ENCODE measurements around the gene CDH4. TPM values are rescaled to one million over a fixed set of nuclear protein-coding genes. Genes with fewer than 3 reads are reported as not detected.

CDH4 gene
- total RNA-seq, 1 donor from 2014 or later, result 39.7 TPM

GRCh38 chr20:61454053-61454452 lies 202.0 kb downstream of the CDH4 start:
- TF ChIP-seq, protein P1, sequence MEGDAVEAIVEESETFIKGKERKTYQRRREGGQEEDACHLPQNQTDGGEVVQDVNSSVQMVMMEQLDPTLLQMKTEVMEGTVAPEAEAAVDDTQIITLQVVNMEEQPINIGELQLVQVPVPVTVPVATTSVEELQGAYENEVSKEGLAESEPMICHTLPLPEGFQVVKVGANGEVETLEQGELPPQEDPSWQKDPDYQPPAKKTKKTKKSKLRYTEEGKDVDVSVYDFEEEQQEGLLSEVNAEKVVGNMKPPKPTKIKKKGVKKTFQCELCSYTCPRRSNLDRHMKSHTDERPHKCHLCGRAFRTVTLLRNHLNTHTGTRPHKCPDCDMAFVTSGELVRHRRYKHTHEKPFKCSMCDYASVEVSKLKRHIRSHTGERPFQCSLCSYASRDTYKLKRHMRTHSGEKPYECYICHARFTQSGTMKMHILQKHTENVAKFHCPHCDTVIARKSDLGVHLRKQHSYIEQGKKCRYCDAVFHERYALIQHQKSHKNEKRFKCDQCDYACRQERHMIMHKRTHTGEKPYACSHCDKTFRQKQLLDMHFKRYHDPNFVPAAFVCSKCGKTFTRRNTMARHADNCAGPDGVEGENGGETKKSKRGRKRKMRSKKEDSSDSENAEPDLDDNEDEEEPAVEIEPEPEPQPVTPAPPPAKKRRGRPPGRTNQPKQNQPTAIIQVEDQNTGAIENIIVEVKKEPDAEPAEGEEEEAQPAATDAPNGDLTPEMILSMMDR (IDR thresholded peaks at IDR 0.05; ENCODE audit: insufficient read depth, low read length, poor library complexity, severe bottlenecking), result no peak
- Histone ChIP-seq H3K36me3 (ENCODE audit: control insufficient read depth, insufficient read depth, low read length) (no peaks in the 10 kb centered on the region), H3K27me3 (ENCODE audit: control insufficient read depth, insufficient read depth, low read length) (no peaks in the 10 kb centered on the region), H3K4me3 (ENCODE audit: low read depth, low read length) (no peak overlapping the region)
- DNase-seq (ENCODE audit: low read depth), result no peak

GRCh38 chr20:61455508-61456215 lies 203.6 kb downstream of the CDH4 start:
- TF ChIP-seq, protein P1 (IDR thresholded peaks at IDR 0.05; ENCODE audit: insufficient read depth, low read length, poor library complexity, severe bottlenecking), result no peak
- DNase-seq (ENCODE audit: low read depth), result no peak
- no peak overlapping the region for H3K4me3 ChIP-seq (ENCODE audit: low read depth, low read length)
- H3K27me3 ChIP-seq (ENCODE audit: control insufficient read depth, insufficient read depth, low read length), result no peaks in the 10 kb centered on the region
- H3K36me3 ChIP-seq (ENCODE audit: control insufficient read depth, insufficient read depth, low read length), result no peaks in the 10 kb centered on the region

GRCh38 chr20:61457725-61458124 lies 205.7 kb downstream of the CDH4 start:
- no peak for DNase-seq (ENCODE audit: low read depth)
- TF ChIP-seq, protein P1 (IDR thresholded peaks at IDR 0.05; ENCODE audit: insufficient read depth, low read length, poor library complexity, severe bottlenecking), result no peak
- H3K4me3 ChIP-seq (ENCODE audit: low read depth, low read length), result no peak overlapping the region
- H3K36me3 ChIP-seq (ENCODE audit: control insufficient read depth, insufficient read depth, low read length), result no peaks in the 10 kb centered on the region
- no peaks in the 10 kb centered on the region for H3K27me3 ChIP-seq (ENCODE audit: control insufficient read depth, insufficient read depth, low read length)

DNA sequence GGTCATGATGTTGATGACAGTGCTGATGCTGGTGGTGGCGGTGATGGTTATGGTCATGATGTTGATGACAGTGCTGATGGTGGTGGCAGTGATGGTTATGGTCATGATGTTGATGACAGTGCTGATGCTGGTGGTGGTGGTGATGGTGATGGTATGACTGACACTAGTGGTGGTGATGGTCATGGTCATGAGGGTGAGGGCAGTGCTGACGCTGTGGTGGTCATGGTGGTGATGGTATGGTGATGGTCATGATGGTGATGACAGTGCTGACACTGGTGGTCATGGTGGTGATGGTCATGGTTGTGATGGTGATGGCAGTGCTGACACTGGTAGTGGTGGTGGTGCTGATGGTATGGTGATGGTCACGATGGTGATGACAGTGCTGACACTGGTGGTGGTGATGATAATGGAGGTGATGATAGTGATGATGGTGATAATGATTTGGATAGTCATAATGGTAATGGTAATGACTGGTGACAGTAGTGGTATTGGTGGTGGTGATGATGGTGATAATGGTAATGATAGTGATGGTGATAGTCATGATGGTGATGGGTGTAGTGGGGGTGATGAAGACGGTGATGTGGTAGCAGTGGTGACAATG lies 206.2 kb downstream of the CDH4 start:
- no peaks in the 10 kb centered on the region for H3K27me3 ChIP-seq (ENCODE audit: control insufficient read depth, insufficient read depth, low read length)
- no peak for DNase-seq (ENCODE audit: low read depth)
- H3K36me3 ChIP-seq (ENCODE audit: control insufficient read depth, insufficient read depth, low read length), result no peaks in the 10 kb centered on the region
- TF ChIP-seq, protein P1 (IDR thresholded peaks at IDR 0.05; ENCODE audit: insufficient read depth, low read length, poor library complexity, severe bottlenecking), result no peak
- no peak overlapping the region for H3K4me3 ChIP-seq (ENCODE audit: low read depth, low read length)

DNA sequence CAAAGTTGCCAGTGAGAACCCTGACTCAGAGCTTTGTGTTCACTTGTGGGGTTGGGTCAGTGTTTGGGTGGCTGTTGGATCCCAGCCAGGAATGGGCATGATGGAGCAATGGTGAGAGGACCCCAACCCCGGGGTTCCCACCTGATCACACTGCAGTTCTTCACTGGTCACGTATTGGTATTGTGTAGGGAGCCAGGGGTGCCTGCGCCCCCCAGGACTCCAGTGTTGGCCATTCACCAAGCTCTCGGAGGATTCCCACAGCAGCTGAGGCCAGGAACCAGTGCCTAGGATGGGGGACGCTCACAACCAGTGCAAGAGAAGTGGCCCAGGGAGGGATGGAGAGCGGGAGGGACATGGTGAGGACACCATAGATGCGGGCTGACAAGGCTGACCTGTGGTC lies 207.2 kb downstream of the CDH4 start:
- no peak overlapping the region for H3K4me3 ChIP-seq (ENCODE audit: low read depth, low read length)
- TF ChIP-seq, protein P1 (IDR thresholded peaks at IDR 0.05; ENCODE audit: insufficient read depth, low read length, poor library complexity, severe bottlenecking), result no peak
- DNase-seq (ENCODE audit: low read depth), result no peak
- no peaks in the 10 kb centered on the region for H3K36me3 ChIP-seq (ENCODE audit: control insufficient read depth, insufficient read depth, low read length)
- H3K27me3 ChIP-seq (ENCODE audit: control insufficient read depth, insufficient read depth, low read length), result no peaks in the 10 kb centered on the region
